ENCODE measurements around the gene OR52I1.

DNA sequence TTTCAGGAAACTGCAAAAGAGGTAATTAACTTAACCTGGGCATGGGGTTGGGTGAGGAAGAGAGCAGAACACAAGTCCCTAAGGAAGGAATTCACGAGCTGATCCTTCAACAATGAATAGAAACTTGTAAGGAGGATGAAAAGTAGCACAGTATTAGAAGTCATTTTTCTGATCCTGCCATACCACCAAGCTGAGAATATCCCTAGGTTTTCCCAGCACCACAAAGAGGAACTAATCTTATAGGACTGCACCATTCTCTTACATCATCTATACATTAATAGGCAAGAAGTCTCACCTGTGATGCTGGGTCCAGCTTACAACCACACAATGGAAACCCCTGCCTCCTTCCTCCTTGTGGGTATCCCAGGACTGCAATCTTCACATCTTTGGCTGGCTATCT, at the start of gene OR52I1:
- TF ChIP-seq, protein P1, sequence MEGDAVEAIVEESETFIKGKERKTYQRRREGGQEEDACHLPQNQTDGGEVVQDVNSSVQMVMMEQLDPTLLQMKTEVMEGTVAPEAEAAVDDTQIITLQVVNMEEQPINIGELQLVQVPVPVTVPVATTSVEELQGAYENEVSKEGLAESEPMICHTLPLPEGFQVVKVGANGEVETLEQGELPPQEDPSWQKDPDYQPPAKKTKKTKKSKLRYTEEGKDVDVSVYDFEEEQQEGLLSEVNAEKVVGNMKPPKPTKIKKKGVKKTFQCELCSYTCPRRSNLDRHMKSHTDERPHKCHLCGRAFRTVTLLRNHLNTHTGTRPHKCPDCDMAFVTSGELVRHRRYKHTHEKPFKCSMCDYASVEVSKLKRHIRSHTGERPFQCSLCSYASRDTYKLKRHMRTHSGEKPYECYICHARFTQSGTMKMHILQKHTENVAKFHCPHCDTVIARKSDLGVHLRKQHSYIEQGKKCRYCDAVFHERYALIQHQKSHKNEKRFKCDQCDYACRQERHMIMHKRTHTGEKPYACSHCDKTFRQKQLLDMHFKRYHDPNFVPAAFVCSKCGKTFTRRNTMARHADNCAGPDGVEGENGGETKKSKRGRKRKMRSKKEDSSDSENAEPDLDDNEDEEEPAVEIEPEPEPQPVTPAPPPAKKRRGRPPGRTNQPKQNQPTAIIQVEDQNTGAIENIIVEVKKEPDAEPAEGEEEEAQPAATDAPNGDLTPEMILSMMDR (IDR thresholded peaks at IDR 0.05; ENCODE audit: insufficient read depth, low read length): no peak
- TF ChIP-seq, protein P2, sequence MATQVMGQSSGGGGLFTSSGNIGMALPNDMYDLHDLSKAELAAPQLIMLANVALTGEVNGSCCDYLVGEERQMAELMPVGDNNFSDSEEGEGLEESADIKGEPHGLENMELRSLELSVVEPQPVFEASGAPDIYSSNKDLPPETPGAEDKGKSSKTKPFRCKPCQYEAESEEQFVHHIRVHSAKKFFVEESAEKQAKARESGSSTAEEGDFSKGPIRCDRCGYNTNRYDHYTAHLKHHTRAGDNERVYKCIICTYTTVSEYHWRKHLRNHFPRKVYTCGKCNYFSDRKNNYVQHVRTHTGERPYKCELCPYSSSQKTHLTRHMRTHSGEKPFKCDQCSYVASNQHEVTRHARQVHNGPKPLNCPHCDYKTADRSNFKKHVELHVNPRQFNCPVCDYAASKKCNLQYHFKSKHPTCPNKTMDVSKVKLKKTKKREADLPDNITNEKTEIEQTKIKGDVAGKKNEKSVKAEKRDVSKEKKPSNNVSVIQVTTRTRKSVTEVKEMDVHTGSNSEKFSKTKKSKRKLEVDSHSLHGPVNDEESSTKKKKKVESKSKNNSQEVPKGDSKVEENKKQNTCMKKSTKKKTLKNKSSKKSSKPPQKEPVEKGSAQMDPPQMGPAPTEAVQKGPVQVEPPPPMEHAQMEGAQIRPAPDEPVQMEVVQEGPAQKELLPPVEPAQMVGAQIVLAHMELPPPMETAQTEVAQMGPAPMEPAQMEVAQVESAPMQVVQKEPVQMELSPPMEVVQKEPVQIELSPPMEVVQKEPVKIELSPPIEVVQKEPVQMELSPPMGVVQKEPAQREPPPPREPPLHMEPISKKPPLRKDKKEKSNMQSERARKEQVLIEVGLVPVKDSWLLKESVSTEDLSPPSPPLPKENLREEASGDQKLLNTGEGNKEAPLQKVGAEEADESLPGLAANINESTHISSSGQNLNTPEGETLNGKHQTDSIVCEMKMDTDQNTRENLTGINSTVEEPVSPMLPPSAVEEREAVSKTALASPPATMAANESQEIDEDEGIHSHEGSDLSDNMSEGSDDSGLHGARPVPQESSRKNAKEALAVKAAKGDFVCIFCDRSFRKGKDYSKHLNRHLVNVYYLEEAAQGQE (IDR thresholded peaks at IDR 0.05; ENCODE audit: insufficient replicate concordance, low read depth): no peak
- no peak for TF ChIP-seq POLR2AphosphoS5 (IDR thresholded peaks at IDR 0.05; ENCODE audit: low read depth)
